Endothelial cell of umbilical vein (primary cell): ENCODE results near the gene PPFIBP2. TPM values are rescaled to one million over a fixed set of nuclear protein-coding genes. Genes with fewer than 3 reads are reported as not detected.

Experiments used
- BruUV-seq: library from RNA; stranded (reverse); fragments of 400-500 nt; replicated peaks from 2 replicates; lab custom pipeline; 2021; lab: Mats Ljungman, UMichigan
- CTCF ChIA-PET: fragments of 300-600, 350-600 bp; sonication (Branson Sonifier 250); formaldehyde crosslinking; loops from one replicate; lab custom pipeline; 2021; ENCODE audit warnings: antibody characterized with exemption, inconsistent platforms; lab: Charles Lee
- POLR2A ChIA-PET: fragments of 300-600, 350-600 bp; sonication (Branson Sonifier 250); formaldehyde crosslinking; loops from one replicate; lab custom pipeline; 2021; ENCODE audit warnings: antibody characterized with exemption, inconsistent platforms; lab: Charles Lee
- DNase-seq: peaks from one replicate; pipeline ENCODE4 v3.0.0-alpha.2; 2011; ENCODE audit warnings: low read depth, low spot score
- FAIRE-seq: peaks from 2 replicates; lab custom pipeline; 2011; peaks lifted over from hg19 to GRCh38; lab: Jason Lieb, UNC
- H2AFZ ChIP-seq: 2 replicates; pipeline ENCODE4 v1.6.0; 2012; ENCODE audit warnings: low read depth, low read length, control low read depth, inconsistent platforms
- H3K27ac ChIP-seq: 2 replicates; pipeline ENCODE4 v1.5.1; 2011; ENCODE audit warnings: low read depth, mild to moderate bottlenecking, control low read depth, low read length, moderate library complexity; ENCODE audit not compliant: insufficient read depth
- H3K27me3 ChIP-seq, 2 experiments: 2 replicates each; pipeline versions ENCODE4 v1.6.0 to v1.6.1; 2011; ENCODE audit warnings: low read length in 2 of 2, mixed read lengths in 1 of 2; ENCODE audit not compliant: control insufficient read depth in 2 of 2, insufficient read depth in 2 of 2
- H3K36me3 ChIP-seq, 2 experiments: 2 replicates in 1 of 2; 3 replicates in 1 of 2; pipeline ENCODE4 v1.5.1; 2011; ENCODE audit warnings: low read length in 2 of 2, mild to moderate bottlenecking in 1 of 2, moderate library complexity in 1 of 2; ENCODE audit not compliant: control insufficient read depth in 2 of 2, insufficient read depth in 2 of 2; ENCODE audit errors: extremely low read depth in 1 of 2
- H3K4me1 ChIP-seq: 3 replicates; pipeline ENCODE4 v1.5.1; 2011; ENCODE audit warnings: mild to moderate bottlenecking, low read length; ENCODE audit not compliant: control insufficient read depth, insufficient read depth; ENCODE audit errors: extremely low read depth
- H3K4me2 ChIP-seq: 2 replicates; pipeline ENCODE4 v1.6.1; 2011; ENCODE audit warnings: low read length, control low read depth, mixed read lengths; ENCODE audit not compliant: insufficient read depth
- H3K4me3 ChIP-seq, 3 experiments: fragments of 200-600 bp in 1 of 3; sonication (generic), shearing (Covaris generic) in 1 of 3; replicated peaks in 1 of 3; 2 replicates each; pipeline ENCODE4 v1.5.1; 2011 to 2016; ENCODE audit warnings: control low read depth in 3 of 3, low read length in 3 of 3, mild to moderate bottlenecking in 2 of 3, inconsistent platforms in 1 of 3, low read depth in 1 of 3, moderate library complexity in 1 of 3; ENCODE audit not compliant: insufficient read depth in 1 of 3
- H3K79me2 ChIP-seq: 2 replicates; pipeline ENCODE4 v1.6.0; 2012; ENCODE audit warnings: low read length, inconsistent platforms; ENCODE audit not compliant: control insufficient read depth, insufficient read depth
- H3K9ac ChIP-seq: replicated peaks from 2 replicates; pipeline ENCODE3; 2011; ENCODE audit warnings: low read length, control low read depth; ENCODE audit not compliant: insufficient read depth; ENCODE audit errors: extremely low read depth
- H3K9me1 ChIP-seq: replicated peaks from 3 replicates; pipeline ENCODE4 v1.6.0; 2011; ENCODE audit warnings: mild to moderate bottlenecking, low read length; ENCODE audit not compliant: control insufficient read depth, insufficient read depth; ENCODE audit errors: extremely low read depth
- H3K9me3 ChIP-seq: replicated peaks from 2 replicates; pipeline ENCODE4 v1.5.1; 2012; ENCODE audit warnings: low read length, inconsistent platforms; ENCODE audit not compliant: control insufficient read depth, insufficient read depth
- H4K20me1 ChIP-seq: replicated peaks from 2 replicates; pipeline ENCODE3; 2011; ENCODE audit warnings: mild to moderate bottlenecking, low read length; ENCODE audit not compliant: control insufficient read depth, insufficient read depth; ENCODE audit errors: extremely low read depth
- EZH2 ChIP-seq: IDR thresholded peaks from 2 replicates; pipeline ENCODE4 v1.6.1; 2012; ENCODE audit warnings: borderline replicate concordance, low read depth, mild to moderate bottlenecking, moderate library complexity, low read length, inconsistent platforms; ENCODE audit not compliant: severe bottlenecking
- FOS ChIP-seq: IDR thresholded peaks from 2 replicates; pipeline ENCODE4 v1.6.1; 2011; ENCODE audit warnings: mild to moderate bottlenecking, low read length, moderate library complexity, borderline replicate concordance; ENCODE audit not compliant: insufficient read depth
- GATA2 ChIP-seq: IDR thresholded peaks from 2 replicates; pipeline ENCODE4 v1.7.0; 2011; ENCODE audit warnings: low read depth, mild to moderate bottlenecking, moderate library complexity, mixed read lengths, low read length; ENCODE audit not compliant: insufficient read length, insufficient read depth
- JUN ChIP-seq: IDR thresholded peaks from 2 replicates; pipeline ENCODE4 v1.6.1; 2011; ENCODE audit warnings: borderline replicate concordance, low read depth; ENCODE audit not compliant: insufficient read length, insufficient read depth
- MYC ChIP-seq: IDR thresholded peaks from one replicate; pipeline ENCODE4 v1.6.1; 2011; ENCODE audit warnings: mild to moderate bottlenecking, low read depth, low read length
- POLR2A ChIP-seq: IDR thresholded peaks from 2 replicates; pipeline ENCODE4 v1.6.1; 2012; ENCODE audit warnings: low read depth, mild to moderate bottlenecking, control low read depth, low read length
- POLR2AphosphoS5 ChIP-seq: IDR thresholded peaks from 2 replicates; pipeline ENCODE4 v1.6.1; 2012; ENCODE audit warnings: low read depth, mild to moderate bottlenecking, control low read depth, low read length, moderate library complexity; ENCODE audit not compliant: insufficient read depth
- dilution Hi-C: fragments of 300-500 bp; cut with MboI; formaldehyde crosslinking; loops from one replicate; pipeline ENCODE4 v1.15.0; 2019; ENCODE audit warnings: low sequenced_read_pairs; ENCODE audit not compliant: extremely low pct_ligation_motif_present
- intact Hi-C: fragments of 100-400 bp; cut with micrococcal nuclease; formaldehyde crosslinking; loops from one replicate; pipeline ENCODE4 v1.10.0; 2022
- polyA plus RNA-seq, 4 experiments: library from polyadenylated mRNA; depleted of rRNA in 3 of 4; stranded (reverse) in 3 of 4; unstranded in 1 of 4; fragments of >200 nt; gene quantifications; 2 replicates each; pipeline versions ENCODE4 v1.2.1 to v1.2.3, GENCODE V29; 2011 to 2012; ENCODE audit warnings: missing spikeins in 1 of 4
- total RNA-seq: library from RNA; stranded (reverse); gene quantifications from 2 replicates; pipeline ENCODE4 v1.2.3, GENCODE V29; 2021
- TF ChIP-seq, protein P1 (sequence below): IDR thresholded peaks from 2 replicates; pipeline ENCODE4 v1.6.1; 2011; ENCODE audit not compliant: insufficient read depth, insufficient read length
- TF ChIP-seq, protein P2 (sequence below), 2 donors: IDR thresholded peaks; 1 replicate in 1 of 2; 2 replicates in 1 of 2; pipeline ENCODE4 v1.5.1; 2011; ENCODE audit warnings: low read length in 2 of 2, mild to moderate bottlenecking in 2 of 2, moderate library complexity in 2 of 2, control low read depth in 1 of 2, inconsistent platforms in 1 of 2, low read depth in 1 of 2; ENCODE audit not compliant: insufficient read depth in 1 of 2; ENCODE audit errors: extremely low read depth in 1 of 2

Gene PPFIBP2
- total and polyA plus RNA-seq, 2 donors (not counting 3 experiments of a cell fraction or from before 2014, with no cell fraction given), result 1.3 to 4.0 TPM

DNA sequence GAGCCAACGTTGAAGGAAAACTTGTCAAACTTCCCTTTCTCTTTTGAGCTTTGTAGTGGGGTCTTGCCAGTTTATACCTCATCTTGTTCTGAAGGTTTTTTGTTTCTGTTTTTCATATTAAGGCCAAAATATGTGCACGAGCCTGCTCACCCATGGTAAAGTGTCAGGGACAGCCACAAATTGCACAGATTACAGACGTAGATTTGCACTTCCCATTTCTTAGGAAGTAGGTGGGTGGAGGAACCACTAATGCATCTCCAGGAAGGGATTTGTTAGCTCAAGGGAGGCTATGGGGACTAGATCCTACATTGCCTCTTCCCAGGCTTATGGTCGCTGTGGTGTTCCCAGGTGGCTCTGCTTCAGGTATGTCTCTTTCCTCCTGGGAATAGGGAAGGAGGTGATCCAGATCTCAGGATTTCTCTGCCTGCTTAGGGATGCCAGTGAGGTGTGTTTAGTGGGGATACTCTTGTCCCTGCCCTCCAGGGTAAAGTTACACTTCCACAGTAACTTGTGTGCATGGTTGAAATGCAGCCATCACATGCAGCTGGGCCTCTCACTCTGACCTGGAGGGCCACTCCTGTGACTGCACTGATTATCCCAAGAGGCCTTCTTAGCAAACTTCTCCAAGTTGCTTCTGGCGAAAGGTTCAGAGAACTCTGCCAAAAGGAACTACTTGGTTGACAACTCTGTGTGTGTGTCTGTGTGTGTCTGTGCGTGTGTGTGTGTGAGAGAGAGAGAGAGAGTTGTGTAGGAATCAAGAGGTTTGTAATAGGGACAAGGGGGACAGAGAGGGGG lies 9.8 kb downstream of the PPFIBP2 start:
- no peak overlapping the region for H3K9ac ChIP-seq
- no peaks in the 10 kb centered on the region for H3K36me3 ChIP-seq
- POLR2A ChIA-PET, result no interaction called here
- no peak overlapping the region for H3K27ac ChIP-seq
- H3K79me2 ChIP-seq, result no peaks in the 10 kb centered on the region
- H3K9me3 ChIP-seq, result no peaks in the 10 kb centered on the region
- BruUV-seq, result no TSS peak
- no peak overlapping the region for H3K4me2 ChIP-seq
- no peak for FAIRE-seq
- TF ChIP-seq POLR2AphosphoS5, result no peak
- no peaks in the 10 kb centered on the region for H4K20me1 ChIP-seq
- CTCF ChIA-PET, result no interaction called here
- no peaks in the 10 kb centered on the region for H3K9me1 ChIP-seq
- H3K4me3 ChIP-seq, result no peak overlapping the region
- H2AFZ ChIP-seq, result no peak overlapping the region
- no peak for DNase-seq
- no peaks in the 10 kb centered on the region for H3K4me1 ChIP-seq
- intact Hi-C loops, result no loop called here
- peaks cover 0 to 6% of the 10 kb centered on the region in 2 experiments for H3K27me3 ChIP-seq
- dilution Hi-C loops, result no loop called here

DNA sequence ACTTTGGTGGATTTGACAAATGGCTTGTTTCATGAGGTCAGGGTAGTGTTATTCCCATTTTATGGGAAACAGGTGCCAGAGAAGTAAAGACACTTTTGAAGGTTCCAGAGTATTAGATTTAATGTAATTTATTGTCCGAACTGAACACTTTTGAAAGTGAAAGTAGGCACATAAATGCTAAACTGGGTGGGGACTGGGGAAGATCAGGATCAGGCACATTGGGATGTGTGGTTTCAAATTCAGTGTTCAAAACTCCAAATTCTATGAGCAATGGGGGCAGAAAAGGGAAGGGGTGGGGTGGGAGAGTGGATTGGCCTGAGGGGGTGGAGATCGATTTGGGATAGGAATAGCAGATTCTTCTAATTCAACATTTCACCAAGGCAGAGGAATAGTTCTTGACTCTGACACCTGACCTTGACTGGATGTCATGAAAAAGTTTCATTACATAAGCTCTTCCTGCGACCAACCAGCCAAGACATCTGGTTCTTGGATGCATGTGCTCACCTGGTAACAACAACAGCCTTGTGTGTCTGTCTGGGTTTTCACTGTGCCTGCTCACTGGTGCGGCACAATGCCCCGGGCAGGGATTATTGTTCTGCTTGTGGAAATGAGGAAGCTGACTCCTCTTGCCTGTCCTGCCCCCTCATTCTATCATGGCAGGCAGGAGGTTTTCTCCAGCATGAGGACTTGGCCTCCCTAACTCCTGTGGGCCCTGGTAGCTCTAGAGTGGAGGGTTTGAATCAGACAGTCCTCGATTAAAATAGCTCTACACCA lies 10.8 kb downstream of the PPFIBP2 start:
- Histone ChIP-seq H4K20me1 (no peaks in the 10 kb centered on the region), H3K4me1 (no peaks in the 10 kb centered on the region), H3K79me2 (no peaks in the 10 kb centered on the region), H3K36me3 (no peaks in the 10 kb centered on the region), H3K9me3 (no peaks in the 10 kb centered on the region), H3K27ac (no peak overlapping the region), H3K4me3 (no peak overlapping the region), H3K9ac (no peak overlapping the region), H3K9me1 (no peaks in the 10 kb centered on the region), H3K27me3 (peaks cover 0 to 6% of the 10 kb centered on the region in 2 experiments), H3K4me2 (no peak overlapping the region), H2AFZ (no peak overlapping the region)
- BruUV-seq, result no TSS peak
- dilution Hi-C loops, result no loop called here
- intact Hi-C loops, result no loop called here
- TF ChIP-seq, protein P1, sequence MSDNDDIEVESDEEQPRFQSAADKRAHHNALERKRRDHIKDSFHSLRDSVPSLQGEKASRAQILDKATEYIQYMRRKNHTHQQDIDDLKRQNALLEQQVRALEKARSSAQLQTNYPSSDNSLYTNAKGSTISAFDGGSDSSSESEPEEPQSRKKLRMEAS, result no peak
- TF ChIP-seq FOS, result no peak
- TF ChIP-seq POLR2A, result no peak
- no peak for TF ChIP-seq EZH2
- TF ChIP-seq, protein P2, sequence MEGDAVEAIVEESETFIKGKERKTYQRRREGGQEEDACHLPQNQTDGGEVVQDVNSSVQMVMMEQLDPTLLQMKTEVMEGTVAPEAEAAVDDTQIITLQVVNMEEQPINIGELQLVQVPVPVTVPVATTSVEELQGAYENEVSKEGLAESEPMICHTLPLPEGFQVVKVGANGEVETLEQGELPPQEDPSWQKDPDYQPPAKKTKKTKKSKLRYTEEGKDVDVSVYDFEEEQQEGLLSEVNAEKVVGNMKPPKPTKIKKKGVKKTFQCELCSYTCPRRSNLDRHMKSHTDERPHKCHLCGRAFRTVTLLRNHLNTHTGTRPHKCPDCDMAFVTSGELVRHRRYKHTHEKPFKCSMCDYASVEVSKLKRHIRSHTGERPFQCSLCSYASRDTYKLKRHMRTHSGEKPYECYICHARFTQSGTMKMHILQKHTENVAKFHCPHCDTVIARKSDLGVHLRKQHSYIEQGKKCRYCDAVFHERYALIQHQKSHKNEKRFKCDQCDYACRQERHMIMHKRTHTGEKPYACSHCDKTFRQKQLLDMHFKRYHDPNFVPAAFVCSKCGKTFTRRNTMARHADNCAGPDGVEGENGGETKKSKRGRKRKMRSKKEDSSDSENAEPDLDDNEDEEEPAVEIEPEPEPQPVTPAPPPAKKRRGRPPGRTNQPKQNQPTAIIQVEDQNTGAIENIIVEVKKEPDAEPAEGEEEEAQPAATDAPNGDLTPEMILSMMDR (IDR thresholded peaks at IDR 0.05; ENCODE audit: extremely low read depth in 1 of 2, insufficient read depth in 1 of 2, low read depth in 1 of 2, low read length in 2 of 2), result no peak
- no peak for TF ChIP-seq JUN
- TF ChIP-seq GATA2, result no peak
- TF ChIP-seq MYC, result no peak
- TF ChIP-seq POLR2AphosphoS5, result no peak
- DNase-seq (no peak), FAIRE-seq (no peak)
- POLR2A ChIA-PET, result no interaction called here
- CTCF ChIA-PET, result interaction anchor here (1.5 kb wide), 1 partner anchor 132 kb away, joined by 4 read pairs; no protein-coding TSS in a partner anchor
